Suppressor macrophage treated with lipopolysaccharide for 1 hour (primary cell): ENCODE measurements around the gene MEGF11.

Source experiments
- DNase-seq, 3 donors: peaks; one replicate each; pipeline ENCODE4 v3.0.0-alpha.2; 2020 to 2022

MEGF11 gene

DNA sequence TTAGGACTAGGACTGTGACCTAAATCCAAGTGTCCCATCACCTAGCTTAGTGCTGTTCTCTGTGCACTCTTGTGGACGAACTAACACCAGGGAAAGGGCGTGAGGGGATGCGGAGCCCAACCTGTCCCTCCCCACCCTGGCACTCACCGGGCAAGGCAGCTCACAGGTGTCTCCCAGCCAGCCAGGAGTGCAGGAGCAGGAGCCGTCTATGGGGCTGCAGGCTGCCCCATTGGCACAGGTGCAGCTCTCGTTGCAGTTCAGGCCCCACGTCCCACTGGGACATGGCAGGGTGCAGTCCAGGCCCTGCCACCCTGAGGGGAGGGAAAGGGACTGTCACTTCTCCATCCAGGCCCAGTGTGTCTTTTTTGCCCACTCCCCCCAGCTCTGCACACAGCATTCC, 324.0 kb downstream of the MEGF11 start:
- DNase-seq = no peak

DNA sequence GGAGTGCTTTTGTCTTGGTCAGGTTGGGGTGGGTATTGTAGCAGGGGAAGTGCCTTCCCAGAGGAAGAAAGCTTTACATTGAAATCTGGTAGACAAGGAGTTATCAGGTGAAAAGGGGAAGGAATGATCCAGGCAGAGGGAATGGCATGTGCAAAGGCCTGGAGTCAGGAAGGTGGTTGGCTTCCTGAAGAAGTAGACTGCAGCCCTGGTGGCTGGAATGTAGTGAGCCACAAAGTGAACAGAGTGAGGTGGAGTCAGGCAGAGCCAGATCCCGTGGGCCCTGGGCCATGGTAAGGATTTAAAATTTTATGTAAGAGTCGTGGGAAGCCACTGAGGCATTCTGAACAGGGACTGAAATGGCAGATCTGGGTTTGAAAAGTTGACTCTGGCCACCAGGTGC, 326.0 kb downstream of the MEGF11 start:
- no peak for DNase-seq

DNA sequence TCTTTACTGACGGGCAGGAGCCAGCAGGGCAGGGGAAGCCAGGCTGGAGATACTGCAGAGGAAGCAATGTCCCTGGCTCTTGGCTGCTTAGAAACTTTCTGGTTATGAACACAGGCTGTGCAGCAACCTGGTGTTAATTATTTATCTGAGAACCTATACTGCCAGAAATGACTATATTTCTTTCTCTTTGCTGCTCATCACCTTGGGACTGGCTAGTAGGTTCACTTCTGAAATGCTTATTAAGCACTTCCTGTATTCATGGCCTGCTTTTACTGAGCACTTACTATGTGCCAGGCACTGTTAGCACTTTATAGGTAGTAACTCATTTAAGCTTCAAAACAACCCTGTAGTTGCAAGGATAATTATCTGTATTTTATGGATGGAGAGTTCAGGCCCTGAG, 326.7 kb downstream of the MEGF11 start:
- DNase-seq = no peak

- no peak for DNase-seq
Observed at GRCh38 chr15:65926459-65926858, 327.1 kb downstream of the MEGF11 start.

GRCh38 chr15:65925338-65925737, 328.2 kb downstream of the MEGF11 start:
- DNase-seq = no peak

DNA sequence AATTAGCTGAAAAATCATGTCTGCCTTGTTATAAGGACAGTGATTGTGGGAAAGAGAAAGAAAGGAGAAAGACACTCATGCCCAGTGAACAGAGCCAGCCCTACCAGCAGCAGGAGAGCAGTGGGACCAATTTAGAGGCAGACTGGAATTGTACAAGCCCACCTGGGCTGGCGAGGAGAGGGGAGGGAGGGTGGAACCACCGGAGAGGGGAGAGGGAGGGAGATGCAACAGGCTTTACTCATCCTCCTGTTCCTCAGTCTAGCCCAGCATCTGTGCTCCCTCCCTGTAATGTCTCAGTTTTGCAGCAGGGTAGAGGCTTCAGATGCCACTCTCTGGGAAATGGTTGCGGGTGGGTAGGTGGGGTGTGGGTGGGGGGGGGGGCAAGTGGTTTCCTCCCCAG, 329.5 kb downstream of the MEGF11 start:
- no peak for DNase-seq

- no peak for DNase-seq
Observed at GRCh38 chr15:65923264-65923663, 330.3 kb downstream of the MEGF11 start.

GRCh38 chr15:65922621-65923020, 330.9 kb downstream of the MEGF11 start:
- no peak for DNase-seq

DNA sequence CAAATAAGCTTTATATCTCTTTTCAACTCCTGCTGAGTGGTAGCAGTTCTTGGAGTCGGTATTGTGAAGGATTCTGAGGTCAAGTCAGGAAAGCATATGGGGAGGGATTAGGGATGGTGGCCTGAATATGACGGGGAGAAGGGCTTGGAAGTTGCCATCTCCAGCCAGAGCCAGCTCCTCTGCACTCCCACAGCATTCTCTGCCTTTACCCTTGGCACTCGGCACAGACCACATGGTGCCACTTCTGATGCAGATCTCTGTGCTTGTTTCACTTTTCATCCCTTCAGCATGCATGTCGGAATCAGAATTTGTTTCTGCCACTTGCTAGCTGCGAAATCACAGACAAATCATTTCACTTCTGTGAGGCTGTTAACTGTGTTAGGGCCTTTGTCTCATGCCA, 331.8 kb downstream of the MEGF11 start:
- no peak for DNase-seq

GRCh38 chr15:65920825-65921309, 332.7 kb downstream of the MEGF11 start:
- DNase-seq = no peak

- DNase-seq = no peak
Observed at GRCh38 chr15:65920121-65920520, 333.4 kb downstream of the MEGF11 start.

DNA sequence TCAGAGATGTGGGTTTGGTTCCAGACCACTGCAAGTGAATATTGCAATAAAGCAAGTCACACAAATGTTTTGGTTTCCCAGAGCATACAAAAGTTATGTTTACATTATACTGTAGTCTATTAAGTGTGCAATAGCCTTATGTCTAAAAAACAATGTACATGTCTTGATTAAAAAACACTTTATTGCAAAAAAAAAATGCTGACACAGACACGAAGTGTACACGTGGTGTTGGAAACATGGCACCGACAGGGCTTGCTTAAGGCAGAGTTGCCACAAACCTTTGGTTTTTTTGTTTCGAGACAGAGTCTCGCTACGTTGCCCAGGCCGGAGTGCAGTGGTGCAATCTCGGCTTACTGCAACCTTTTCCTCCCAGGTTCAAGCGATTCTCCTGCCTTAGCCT, 334.2 kb downstream of the MEGF11 start:
- no peak for DNase-seq

DNA sequence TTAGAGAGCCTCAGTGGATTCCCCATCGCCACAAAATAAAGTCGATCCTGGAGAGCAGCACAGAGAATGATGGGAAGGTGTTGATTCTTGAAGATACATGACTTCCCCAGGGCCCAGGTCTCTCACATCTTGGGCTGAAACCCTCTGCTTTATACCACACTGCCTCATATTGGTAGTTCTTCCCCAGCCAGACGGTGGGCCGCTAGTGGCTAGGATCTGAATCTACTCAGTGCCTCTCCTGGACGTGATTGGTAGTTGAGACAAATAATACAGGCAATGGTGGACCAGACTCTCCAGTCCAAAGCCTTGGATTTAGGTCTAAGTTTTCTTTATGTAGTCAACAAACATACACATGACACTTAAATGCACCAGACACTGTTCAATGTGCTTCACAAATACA, 334.6 kb downstream of the MEGF11 start:
- no peak for DNase-seq

DNA sequence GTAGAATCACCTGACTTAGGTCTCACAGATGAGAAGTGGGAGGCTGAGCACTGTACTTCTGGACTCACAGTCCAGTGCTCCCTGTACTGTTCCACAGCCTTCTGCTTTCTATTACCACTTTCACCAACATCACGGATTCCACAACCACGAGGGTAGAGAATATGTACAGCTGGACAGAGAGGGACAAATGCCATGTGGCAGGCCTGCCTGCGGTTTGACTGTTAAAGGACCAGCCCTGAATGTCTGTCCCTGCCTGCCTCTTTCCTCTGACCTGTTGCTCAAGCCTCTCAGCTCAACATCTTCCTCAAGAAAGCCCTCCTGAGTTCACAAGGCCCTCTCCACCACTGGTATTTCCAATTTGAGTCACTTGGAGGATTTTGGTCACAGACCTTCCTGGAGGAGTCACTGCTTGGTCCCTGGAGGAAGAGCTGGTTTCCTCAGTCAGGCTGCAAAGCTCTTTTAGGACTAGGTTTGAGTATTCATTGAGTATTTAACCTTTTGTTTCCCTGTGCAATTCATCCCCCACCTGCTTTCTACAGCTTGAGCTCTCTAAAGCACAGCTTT, 335.1 kb downstream of the MEGF11 start:
- DNase-seq = peak; percentile 26 to 60 (median 38)

- no peak for DNase-seq
Observed at GRCh38 chr15:65917936-65918335, 335.6 kb downstream of the MEGF11 start.

DNA sequence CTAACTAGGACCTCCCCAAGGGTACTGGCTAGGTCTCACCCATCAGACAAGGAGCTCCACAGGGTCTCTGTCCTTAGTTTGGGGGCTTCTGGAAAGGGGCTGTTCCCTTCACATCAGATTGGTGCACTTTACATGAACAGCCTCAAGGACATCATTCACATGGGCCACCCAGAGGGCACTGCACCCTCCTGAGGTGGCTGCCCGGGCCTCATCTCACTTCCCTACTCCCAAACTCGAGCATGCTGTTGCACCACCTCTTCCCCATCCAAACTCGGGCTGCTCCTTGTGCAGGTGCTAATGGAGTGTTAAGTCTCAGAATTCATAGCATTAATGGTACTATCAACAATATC, 336.2 kb downstream of the MEGF11 start:
- no peak for DNase-seq

DNA sequence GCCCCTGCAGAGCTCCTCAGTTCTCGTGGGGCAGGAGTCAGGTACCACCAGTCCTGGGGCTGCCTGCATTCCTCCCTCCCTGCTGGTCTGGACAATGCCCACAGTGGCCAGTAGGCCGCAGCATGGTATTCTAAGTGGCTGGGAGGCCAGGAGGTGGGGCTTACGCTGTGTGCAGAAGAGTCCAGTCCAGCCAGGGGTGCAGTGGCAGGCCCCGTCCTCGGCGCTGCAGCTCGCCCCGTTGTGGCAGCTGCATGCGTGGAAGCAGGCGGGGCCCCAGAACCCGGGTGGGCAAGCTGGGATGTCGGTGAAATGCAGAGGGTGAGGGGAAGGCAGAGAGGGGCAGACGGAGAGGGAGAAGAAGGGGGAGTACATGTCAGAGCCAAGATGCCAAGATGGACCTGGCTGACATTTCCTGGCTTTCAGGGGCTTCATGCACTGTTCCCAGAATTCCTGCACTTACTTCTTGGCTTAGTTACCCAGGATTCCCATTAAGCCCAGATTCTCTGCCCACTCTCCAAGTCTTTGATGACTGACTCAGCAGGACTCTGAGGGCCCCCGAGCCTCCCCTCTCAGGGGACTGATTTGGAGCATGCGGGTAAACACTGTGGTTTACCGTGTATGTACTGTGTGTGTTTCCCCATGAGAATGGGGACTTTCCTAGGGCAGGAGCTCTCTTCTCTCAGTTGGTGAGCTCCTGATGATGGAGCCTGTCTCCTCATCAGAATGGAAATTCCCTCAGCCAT, 336.7 kb downstream of the MEGF11 start:
- peak; percentile 56 to 66 (median 60) for DNase-seq

DNA sequence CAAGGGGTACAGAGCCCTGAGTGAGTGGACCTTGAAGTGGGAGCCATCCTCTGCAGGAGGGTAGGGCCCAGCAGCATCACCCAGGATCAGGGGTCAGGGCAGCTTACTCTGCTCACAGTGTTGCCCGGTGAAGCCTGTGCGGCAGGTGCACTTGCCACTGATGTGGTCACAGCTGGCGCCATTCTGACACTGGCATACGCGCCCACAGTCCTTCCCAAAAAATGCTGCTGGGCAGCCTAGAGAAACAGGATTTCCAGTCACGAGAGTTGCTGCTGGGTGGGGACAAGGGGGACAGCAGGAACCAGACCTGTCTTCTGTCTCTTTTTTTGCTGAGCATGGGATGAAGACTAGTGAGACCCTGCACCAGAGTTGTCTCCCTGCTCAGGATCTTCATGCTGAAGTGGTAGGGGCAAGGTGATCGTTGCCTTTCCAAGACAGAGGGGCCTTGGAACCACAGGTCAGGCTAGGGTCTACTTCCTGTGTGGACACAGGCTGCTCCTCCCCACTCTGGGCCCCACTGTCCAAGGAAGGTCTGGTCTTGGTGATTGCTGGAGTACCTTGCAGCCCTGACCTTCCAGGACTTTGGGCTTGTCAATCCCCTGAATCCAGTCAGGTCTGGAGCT, 337.4 kb downstream of the MEGF11 start:
- no peak for DNase-seq

GRCh38 chr15:65914981-65915925, 338.3 kb downstream of the MEGF11 start:
- DNase-seq = no peak

DNA sequence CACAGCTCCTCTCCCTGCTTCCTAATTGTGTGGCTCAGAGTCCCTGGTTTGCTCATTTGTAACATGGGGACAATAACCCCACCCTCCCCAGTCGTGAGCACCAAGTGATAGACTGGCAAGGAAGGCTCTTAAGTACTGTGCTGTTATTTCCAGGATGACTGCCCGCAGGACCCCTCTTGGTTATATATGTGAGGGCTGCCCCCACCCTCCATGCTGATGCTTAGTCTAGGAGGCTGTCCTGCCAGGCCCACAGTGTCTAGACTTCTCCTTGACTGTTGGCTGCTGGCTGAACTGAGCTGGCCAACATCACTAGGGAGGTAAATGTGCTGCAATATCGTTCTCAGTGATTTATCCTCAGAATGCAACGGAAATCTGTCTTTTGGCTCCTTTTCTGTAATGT, 339.2 kb downstream of the MEGF11 start:
- DNase-seq = no peak

GRCh38 chr15:65913631-65914199, 339.8 kb downstream of the MEGF11 start:
- no peak for DNase-seq

DNA sequence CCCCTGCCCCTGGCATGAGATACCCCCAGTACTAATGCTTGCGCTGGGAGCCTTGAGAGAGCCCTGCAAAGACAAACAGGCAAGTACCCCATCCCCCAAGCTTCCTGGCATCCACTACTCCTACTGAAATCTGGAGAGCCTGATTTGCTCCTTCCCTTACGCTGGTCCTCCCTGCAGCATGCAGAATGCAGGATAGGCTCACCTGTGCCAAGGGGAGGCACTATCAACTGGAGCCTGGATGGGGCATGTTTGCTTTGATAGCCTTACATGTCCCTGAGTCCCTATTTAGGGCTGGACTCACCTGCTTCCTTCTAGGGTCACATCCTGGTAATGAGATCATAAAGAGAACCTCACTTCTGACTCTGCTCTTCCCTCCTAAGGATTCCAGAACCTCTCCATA, 341.3 kb downstream of the MEGF11 start:
- DNase-seq = no peak

DNA sequence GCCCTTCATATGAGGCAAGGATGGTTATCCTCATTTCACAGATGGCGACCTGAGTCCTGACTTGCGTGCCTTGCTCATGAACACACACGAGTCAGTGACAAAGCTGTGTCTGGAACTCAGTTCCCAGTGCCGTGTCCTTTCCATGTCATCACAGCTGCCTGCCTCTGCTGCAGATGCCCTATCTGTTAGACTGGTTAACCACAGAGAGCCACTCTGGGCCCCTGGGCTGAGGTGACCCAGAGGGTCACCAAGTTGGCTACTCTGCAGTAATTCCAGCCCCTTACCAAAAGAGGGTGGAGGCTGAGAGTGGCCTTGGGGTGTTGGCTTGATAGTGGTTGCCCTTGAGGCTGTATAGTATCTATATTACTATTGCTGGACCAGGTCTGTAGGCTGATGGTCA, 343.2 kb downstream of the MEGF11 start:
- DNase-seq = no peak
